ENCODE measurements around the gene CNN2. TPM values are rescaled to one million over a fixed set of nuclear protein-coding genes. Genes with fewer than 3 reads are reported as not detected.

The CNN2 gene
- total RNA-seq, 2 donors from 2014 or later: 30.7 to 42.5 TPM

DNA sequence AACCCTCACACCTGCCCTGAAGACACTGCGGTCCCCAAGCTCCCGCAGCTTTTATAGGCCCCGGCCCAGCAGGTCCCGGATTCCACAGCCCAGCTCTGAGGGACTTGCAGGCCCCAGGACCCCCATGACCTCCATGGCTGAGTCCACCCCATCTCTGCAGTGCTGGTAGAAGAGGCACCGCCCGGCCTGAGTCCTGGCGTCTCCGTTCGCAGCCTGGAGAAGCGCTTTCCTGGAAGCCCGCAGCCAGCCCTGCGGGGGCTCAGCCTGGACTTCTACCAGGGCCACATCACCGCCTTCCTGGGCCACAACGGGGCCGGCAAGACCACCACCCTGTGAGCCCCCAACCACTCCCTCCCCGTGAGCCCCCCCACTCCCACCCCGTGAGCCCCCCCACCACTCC, 22.7 kb downstream of the CNN2 start:
- 85 to 100% methylated on average over 4 to 16 of the region's 17 CpGs for WGBS, 2 donors
- H3K27ac ChIP-seq: no peak overlapping the region
- intact Hi-C loops (cut with DNase I): no loop called here
- no peaks in the 10 kb centered on the region for H3K9me3 ChIP-seq
- TF ChIP-seq POLR2A (IDR thresholded peaks at IDR 0.05): no peak
- TF ChIP-seq, protein P1, sequence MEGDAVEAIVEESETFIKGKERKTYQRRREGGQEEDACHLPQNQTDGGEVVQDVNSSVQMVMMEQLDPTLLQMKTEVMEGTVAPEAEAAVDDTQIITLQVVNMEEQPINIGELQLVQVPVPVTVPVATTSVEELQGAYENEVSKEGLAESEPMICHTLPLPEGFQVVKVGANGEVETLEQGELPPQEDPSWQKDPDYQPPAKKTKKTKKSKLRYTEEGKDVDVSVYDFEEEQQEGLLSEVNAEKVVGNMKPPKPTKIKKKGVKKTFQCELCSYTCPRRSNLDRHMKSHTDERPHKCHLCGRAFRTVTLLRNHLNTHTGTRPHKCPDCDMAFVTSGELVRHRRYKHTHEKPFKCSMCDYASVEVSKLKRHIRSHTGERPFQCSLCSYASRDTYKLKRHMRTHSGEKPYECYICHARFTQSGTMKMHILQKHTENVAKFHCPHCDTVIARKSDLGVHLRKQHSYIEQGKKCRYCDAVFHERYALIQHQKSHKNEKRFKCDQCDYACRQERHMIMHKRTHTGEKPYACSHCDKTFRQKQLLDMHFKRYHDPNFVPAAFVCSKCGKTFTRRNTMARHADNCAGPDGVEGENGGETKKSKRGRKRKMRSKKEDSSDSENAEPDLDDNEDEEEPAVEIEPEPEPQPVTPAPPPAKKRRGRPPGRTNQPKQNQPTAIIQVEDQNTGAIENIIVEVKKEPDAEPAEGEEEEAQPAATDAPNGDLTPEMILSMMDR (IDR thresholded peaks at IDR 0.05): no peak
- no peaks in the 10 kb centered on the region for H3K4me1 ChIP-seq
- H3K4me3 ChIP-seq: no peak overlapping the region
- DNase-seq (no peak), ATAC-seq (no peak)
- H3K27me3 ChIP-seq: no peaks in the 10 kb centered on the region
- H3K36me3 ChIP-seq (replicated peaks in 1 of 2; ENCODE audit: insufficient read depth in 1 of 2, low read depth in 2 of 2): no peaks in the 10 kb centered on the region

DNA sequence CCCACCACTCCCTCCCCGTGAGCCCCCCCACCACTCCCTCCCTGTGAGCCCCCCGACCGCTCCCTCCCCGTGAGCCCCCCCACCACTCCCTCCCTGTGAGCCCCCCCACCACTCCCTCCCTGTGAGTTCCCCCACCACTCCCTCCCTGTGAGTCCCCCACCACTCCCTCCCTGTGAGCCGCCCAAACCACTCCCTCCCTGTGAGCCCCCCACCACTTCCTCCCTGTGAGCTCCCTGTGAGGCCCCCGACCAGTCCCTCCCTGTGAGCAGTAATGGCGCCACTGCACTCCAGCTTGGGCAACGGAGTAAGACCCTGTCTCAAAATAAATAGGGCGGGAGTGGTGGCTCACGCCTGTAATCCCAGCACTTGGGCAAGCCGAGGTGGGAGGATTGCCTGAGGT, 23.4 kb downstream of the CNN2 start:
- Histone ChIP-seq H3K27me3 (no peaks in the 10 kb centered on the region), H3K27ac (no peak overlapping the region), H3K4me1 (no peaks in the 10 kb centered on the region), H3K9me3 (no peaks in the 10 kb centered on the region), H3K4me3 (no peak overlapping the region), H3K36me3 (replicated peaks in 1 of 2; ENCODE audit: insufficient read depth in 1 of 2, low read depth in 2 of 2) (no peaks in the 10 kb centered on the region)
- ATAC-seq (no peak), DNase-seq (no peak)
- intact Hi-C loops (cut with DNase I): no loop called here
- TF ChIP-seq POLR2A (IDR thresholded peaks at IDR 0.05): no peak
- TF ChIP-seq, protein P1 (IDR thresholded peaks at IDR 0.05): no peak
- 80 to 92% methylated on average over 6 of the region's 11 CpGs for WGBS, 2 donors

DNA sequence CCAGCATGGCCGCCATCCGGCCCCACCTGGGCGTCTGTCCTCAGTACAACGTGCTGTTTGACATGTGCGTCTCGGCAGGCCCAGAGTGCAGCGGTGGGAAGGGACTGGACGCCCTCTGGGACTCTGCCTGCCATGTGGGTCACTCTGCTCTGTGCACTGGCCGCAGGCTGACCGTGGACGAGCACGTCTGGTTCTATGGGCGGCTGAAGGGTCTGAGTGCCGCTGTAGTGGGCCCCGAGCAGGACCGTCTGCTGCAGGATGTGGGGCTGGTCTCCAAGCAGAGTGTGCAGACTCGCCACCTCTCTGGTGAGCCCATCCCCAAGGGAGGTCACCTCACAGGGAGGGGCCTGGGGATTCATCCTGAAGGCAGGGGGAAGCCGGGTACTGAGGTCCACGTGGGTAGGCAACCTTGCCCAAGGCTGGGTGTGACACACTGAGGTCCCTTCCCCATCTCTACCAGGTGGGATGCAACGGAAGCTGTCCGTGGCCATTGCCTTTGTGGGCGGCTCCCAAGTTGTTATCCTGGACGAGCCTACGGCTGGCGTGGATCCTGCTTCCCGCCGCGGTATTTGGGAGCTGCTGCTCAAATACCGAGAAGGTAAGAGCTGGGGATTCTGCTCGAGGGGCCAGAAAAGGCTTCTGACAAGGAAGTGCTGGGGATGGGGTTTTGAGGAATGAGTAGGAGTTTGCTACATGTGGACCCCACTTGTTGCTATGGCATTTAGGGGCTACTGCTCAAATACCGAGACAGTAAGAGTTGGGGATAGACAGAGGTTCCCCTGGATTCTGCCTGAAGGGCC, 24.8 kb downstream of the CNN2 start:
- no peaks in the 10 kb centered on the region for H3K36me3 ChIP-seq (replicated peaks in 1 of 2; ENCODE audit: insufficient read depth in 1 of 2, low read depth in 2 of 2)
- ATAC-seq (no peak), DNase-seq (no peak)
- H3K27me3 ChIP-seq: no peaks in the 10 kb centered on the region
- 93 to 95% methylated on average over 19 to 31 of the region's 31 CpGs for WGBS, 2 donors
- H3K4me1 ChIP-seq: no peaks in the 10 kb centered on the region
- H3K4me3 ChIP-seq: no peak overlapping the region
- TF ChIP-seq, protein P1 (IDR thresholded peaks at IDR 0.05): no peak
- no peak overlapping the region for H3K27ac ChIP-seq
- intact Hi-C loops (cut with DNase I): no loop called here
- H3K9me3 ChIP-seq: no peaks in the 10 kb centered on the region

DNA sequence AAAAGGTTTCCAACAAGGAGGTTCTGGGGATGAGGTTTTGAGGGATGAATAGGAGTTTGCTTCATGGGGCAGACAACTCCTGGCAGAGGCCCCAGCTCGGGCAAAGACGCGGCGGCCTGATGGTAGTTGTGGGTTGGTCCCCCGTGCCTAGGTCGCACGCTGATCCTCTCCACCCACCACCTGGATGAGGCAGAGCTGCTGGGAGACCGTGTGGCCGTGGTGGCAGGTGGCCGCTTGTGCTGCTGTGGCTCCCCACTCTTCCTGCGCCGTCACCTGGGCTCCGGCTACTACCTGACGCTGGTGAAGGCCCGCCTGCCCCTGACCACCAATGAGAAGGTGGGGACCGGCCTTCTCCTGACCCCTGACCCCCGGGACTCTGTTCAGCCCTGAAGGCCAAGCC, 25.4 kb downstream of the CNN2 start:
- WGBS, 2 donors: 93% methylated on average over 17 of the region's 17 CpGs; no CpG with 5 or more reads in 1 of the 2 donors
- no peaks in the 10 kb centered on the region for H3K36me3 ChIP-seq (replicated peaks in 1 of 2; ENCODE audit: insufficient read depth in 1 of 2, low read depth in 2 of 2)
- no peaks in the 10 kb centered on the region for H3K27me3 ChIP-seq
- ATAC-seq (no peak), DNase-seq (no peak)
- intact Hi-C loops (cut with DNase I): no loop called here
- H3K9me3 ChIP-seq: no peaks in the 10 kb centered on the region
- H3K4me3 ChIP-seq: no peak overlapping the region
- no peak overlapping the region for H3K27ac ChIP-seq
- H3K4me1 ChIP-seq: no peaks in the 10 kb centered on the region
- TF ChIP-seq POLR2A (IDR thresholded peaks at IDR 0.05): no peak

DNA sequence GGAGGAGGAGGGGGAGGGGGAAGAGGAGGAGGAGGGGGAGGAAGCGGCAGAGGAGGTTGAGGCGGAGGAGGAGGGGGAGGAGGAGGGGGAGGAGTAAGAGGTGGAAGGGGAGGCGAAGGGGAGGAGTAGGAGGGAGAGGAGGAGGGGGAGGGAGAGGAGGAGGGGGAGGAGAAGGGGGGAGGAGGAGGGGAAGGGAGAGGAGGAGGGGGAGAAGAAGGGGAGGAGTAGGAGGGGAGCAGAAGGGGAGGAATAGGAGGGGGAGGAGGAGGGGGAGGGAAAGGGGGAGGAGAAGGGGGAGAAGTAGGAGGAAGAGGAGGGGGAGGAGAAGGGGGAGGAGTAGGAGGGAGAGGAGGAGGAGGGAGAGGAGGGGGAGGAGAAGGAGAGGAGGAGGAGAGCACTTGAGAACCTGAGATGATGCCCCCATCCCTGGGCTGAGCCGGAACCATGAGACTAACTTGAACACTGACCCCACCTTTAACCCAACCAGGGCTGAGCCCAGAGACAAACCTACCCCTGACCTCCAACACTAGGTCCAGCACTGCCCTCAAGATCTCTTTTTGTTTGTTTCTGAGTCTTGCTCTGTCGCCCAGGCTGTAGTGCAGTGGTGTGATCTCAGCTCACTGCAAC, 26.1 kb downstream of the CNN2 start:
- H3K27ac ChIP-seq: no peak overlapping the region
- H3K4me3 ChIP-seq: no peak overlapping the region
- H3K36me3 ChIP-seq (replicated peaks in 1 of 2; ENCODE audit: insufficient read depth in 1 of 2, low read depth in 2 of 2): no peaks in the 10 kb centered on the region
- H3K27me3 ChIP-seq: no peaks in the 10 kb centered on the region
- intact Hi-C loops (cut with DNase I): no loop called here
- no peak for TF ChIP-seq POLR2A (IDR thresholded peaks at IDR 0.05)
- TF ChIP-seq, protein P1 (IDR thresholded peaks at IDR 0.05): no peak
- no peak for ATAC-seq
- H3K9me3 ChIP-seq: no peaks in the 10 kb centered on the region
- no peak for DNase-seq
- WGBS, 2 donors: 88 to 97% methylated on average over 2 of the region's 5 CpGs
- H3K4me1 ChIP-seq: no peaks in the 10 kb centered on the region

All from body of pancreas (tissue), 4 donors.